DMS 273 (cell line): ENCODE measurements around the gene C14orf132.

Experiments used
- DNase-seq: peaks from one replicate; lab custom pipeline; 2025; ENCODE audit not compliant: unreplicated experiment; lab: John Stamatoyannopoulos, UW

The C14orf132 gene

GRCh38 chr14:96096639-96097610 is 57.8 kb downstream of the C14orf132 start:
- no peak for DNase-seq

- no peak for DNase-seq
Measured at GRCh38 chr14:96097752-96098151, 58.6 kb downstream of the C14orf132 start.

DNA sequence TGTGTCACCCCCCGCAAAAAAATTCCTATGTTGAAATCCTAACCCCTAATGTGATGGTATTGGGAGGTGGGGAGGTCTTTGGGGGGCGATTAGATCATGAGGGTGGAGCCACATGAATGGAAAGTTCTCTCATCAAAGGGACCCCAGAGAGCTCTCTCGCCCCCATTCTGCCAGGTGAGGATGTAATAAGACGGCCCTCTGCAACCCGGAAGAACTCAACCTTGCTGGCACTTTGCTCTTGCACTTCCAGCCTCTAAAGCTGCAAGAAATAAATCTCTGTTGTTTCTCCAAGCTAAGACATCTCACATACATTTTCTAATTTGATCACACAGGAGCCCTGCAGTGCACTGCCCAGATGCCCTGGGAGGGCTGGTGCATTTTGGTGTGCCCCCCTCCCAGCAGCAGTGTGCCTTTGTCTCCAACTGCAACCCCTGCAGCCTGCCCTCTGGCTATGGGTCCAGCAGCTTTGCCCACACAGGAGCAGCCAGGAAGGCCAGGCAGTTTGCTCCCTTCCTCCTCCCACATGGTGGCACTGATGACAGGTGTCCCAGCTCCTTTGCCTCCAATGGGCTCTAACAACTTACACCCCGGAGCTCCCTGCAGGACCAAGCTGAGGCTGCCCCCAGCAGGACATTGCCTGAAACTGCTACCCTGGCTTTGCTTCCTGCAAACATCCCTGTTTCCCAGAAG is 59.3 kb downstream of the C14orf132 start:
- peak; percentile 90 for DNase-seq

DNA sequence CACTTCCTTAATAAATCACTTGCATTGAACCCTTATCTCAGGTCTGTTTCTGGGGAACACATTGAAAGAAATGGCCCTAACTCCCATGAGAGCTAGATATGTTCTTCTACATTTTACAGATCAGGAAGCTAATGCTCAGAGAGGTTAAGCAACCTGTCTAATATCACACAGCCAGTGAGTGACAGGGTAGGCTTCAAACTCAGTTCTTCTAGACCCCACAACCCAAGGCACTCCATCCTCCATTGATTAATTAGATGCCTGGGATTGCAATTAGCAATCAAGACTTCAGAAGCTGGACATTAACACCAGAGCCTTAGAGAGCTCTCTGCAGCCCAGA is 59.8 kb downstream of the C14orf132 start:
- DNase-seq = no peak

DNA sequence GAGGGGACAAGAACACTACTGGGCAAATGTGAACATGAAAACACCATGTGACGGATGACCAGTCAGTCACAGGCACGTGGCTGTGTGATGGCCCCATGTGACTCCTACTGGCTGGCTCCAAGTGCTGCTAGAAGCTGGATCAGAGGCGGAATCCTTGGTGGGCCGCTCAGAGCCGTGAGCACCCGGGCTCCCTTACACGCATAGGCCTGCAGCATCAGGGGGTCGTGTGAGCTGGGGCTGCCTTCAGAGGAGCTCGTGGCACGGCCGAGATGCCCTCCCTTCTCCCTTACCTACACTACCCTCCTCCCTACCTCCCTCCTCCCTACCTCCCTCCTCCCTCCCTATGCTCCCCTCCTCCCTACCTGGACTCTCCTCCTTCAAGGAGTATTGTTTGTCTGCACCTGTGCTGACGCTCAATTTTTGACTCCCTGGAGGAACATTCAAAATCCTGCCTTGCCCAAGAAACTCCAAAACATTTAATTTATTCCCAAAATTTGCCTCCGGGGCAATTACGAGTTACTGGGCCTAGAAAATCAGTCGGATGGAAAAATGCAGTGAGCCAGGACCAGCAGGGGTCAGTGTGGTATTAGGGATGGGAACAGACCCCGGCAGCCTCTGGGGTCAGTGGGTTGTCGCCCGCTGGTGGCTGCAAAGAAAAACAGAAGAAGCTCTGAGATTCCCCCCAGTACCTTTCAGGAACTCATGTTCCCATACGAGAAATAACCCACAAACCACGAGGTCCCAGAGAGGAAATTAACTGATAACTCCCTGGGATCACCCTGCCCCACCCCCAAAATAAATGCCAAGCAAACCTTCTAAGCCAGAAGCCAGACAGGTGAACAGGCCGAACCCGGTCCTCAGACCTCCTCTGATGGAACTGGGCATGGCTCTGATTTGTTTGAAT is 61.3 kb downstream of the C14orf132 start:
- DNase-seq = peak; percentile 92

DNA sequence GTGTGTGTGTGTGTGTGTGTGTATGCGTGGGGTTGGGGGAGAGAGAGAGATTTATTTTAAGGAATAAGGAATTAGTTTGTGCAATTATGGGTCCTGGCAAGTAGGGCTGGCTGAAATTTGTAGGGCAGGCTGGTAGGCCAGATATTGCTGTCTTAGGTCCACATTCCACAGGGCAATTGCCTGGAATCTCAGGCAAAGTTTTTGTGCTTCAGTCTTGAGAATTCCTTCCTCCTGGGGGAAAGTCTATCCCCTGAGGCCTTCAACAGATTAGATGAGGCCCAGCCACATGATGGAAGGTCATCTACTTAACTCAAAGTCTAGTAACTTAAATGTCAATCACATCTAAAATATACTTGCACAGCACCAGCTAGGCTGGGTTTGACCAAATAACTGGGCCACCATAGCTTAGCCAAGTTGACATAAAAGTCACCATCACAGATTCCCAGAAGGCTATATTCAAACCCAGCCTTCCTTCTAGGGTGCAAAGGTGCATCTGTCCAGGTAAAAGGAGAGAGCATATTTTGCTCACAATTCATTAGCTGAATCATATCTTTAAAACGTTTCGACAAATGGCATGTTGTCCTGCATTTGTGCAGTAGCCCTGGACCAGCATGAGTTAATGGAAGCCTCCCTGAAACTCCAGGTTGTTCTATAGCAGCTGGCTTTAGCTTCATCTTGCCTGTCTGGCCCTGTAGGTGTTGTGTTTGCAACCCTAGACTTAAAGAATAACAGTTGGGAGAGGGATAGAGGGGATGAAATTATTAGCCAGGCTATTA is 63.1 kb downstream of the C14orf132 start:
- DNase-seq = no peak

DNA sequence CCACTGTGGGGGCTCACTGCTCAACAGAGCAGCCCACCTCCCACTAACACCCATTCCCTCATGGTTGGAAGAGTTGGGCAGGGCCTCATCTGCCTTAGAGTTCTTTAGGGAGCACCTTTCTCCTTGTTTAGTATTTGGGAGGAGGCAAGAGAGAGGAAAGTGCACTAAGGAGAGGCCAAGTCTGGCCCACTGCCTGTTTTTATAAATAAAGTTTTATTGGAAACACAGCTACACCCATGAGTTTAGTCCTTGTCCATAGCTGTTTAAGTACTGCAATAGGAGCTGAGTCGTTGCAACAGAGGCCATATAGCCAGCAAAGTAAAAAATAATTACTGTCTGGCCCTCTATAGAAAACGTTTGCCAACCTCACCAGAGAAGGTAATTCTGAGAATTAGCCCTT is 63.9 kb downstream of the C14orf132 start:
- peak; percentile 53 for DNase-seq

DNA sequence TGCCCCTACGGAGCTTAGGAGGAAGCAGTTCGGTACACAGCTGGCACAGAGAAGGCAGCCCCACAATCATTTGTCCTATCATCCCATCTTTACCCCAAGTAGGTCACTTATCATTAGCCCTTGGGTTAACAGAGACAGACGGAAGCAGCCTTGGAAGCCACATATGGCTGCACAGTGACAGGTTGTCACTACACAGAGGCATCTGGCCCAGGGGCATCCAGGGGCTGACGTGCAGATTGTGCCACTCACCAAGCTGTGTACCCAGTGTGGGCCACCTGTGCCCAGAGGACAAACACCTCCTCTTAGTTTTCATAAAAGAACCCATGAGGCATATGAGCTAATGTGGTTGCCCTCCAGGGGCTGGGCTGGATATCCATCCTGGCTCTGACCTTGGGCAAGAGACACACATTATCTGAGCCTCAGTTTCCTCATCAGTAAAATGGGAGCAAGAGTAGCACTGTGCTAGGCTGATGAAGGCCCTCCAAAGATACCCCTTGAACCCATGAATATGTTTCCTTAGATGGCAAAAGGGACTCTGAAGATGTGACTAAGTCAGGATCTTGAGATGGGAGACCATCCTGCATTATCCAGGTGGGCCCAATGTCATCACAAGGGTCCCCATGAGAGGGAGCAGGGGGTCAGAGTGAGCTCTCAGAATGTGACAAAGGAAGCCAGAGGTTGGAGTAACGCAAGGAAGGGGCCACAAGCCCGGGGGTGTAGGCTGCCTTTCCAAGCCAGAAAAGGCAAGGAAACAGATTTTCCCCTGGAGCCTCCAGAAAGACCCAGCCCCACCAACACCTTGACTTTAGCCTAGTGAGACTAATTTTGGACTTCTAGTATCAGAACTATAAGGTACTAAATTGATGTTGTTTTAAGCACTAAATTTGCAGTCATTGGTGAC is 64.6 kb downstream of the C14orf132 start:
- peak; percentile 89 for DNase-seq

GRCh38 chr14:96104469-96105057 is 65.4 kb downstream of the C14orf132 start:
- DNase-seq = peak; percentile 99

GRCh38 chr14:96105089-96105925 is 66.1 kb downstream of the C14orf132 start:
- peak; percentile 39 for DNase-seq

- DNase-seq = peak; percentile 27
Measured at GRCh38 chr14:96105926-96106441, 66.8 kb downstream of the C14orf132 start.

- no peak for DNase-seq
Measured at GRCh38 chr14:96106891-96107290, 67.7 kb downstream of the C14orf132 start.

- DNase-seq = no peak
Measured at GRCh38 chr14:96108061-96108795, 69.1 kb downstream of the C14orf132 start.

GRCh38 chr14:96108911-96109310 is 69.7 kb downstream of the C14orf132 start:
- DNase-seq = no peak

DNA sequence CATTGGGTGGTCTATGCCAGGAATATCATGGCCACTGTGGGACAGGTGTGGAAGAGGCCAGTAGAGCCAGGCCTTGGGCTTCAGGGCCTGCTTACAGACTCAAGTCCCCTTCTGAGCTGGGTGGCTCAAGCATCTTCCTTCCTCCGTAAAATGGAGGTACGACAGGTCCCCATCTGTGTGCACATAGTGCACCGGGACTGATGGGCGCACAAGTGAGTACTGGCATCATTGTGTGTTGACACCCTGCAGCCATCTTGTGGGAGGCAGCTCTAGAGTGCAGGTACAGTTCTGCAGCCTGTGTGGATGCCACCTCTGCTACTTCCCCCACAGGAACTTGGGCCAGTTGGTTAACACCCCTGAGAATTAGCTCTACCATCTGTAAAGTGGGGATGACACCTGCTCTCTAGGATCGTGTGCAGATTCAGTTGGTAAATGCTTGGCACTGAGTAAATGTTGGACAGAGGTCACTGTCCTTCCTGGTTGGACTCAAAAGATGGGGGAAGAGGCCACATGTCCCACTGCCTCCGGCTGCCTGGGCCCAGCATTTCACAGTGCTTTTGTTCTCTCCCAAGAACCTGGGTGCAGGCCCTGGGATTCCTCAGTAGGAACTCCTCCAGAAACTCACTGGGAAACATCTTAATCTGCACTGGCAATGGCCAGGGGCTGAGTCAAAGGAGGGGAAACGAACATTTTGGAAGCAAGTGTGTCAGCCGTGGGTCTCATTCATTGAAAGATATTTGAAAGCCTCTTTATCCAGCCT is 70.6 kb downstream of the C14orf132 start:
- peak; percentile 19 for DNase-seq

DNA sequence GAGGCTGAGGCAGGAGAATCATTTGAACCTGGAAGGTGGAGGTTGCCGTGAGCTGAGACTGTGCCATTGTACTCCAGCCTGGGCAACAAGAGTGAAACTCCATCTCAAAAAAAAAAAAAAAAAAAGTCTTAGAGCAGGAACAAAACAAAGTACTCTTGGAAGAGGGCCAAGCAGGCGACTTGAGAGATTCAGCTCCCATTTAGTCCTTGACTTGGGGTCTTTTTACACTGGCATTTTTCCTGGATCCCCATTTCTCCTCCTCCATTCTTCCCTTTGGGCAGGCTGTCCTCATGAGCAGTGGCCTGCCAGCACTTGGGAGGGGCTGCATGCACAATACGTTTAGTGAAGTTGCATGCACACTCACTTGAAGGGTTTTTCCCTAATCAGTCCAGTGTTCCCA is 72.9 kb downstream of the C14orf132 start:
- DNase-seq = no peak

DNA sequence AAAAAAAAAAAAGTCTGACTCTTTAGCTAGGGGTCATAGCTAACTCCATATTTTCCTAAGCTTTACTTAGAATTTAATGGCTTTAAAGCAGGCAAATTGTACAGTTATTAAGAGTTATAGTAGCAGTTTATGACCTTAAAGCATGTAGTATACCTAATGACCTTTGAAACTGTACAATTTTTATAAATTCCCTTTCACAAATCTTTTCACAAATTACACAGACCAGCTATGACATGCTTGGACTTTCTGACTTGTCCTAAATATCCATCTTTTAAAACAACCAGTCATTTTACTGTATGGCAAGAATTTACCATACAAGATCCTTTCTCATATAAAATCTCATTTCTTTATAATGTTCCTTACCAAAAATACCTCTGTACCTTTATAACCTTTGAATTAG is 74.8 kb downstream of the C14orf132 start:
- DNase-seq = no peak
